DND-41 (cell line): ENCODE data around the gene MAGIX.

Experiments
- ATAC-seq: fragments of 200-7000 bp; cut with Tn5 transposase; 3 replicates; pipeline ENCODE4 v1.9.1; 2021; ENCODE audit warnings: low read depth; ENCODE audit not compliant: insufficient read depth
- DNase-seq: peaks from one replicate; pipeline ENCODE4 v3.0.0-alpha.2; 2020
- H2AFZ ChIP-seq: 2 replicates; pipeline ENCODE4 v1.6.0; 2012; ENCODE audit warnings: low read depth, low read length
- H3K27ac ChIP-seq: 2 replicates; pipeline ENCODE4 v1.5.1; 2012; ENCODE audit warnings: low read length, inconsistent platforms
- H3K27me3 ChIP-seq: fragments of 200-600 bp; sonication (generic); 2 replicates; pipeline ENCODE4 v1.6.0; 2012; ENCODE audit warnings: low read length, mild to moderate bottlenecking, inconsistent platforms; ENCODE audit not compliant: insufficient read depth, poor library complexity
- H3K36me3 ChIP-seq: 2 replicates; pipeline ENCODE4 v1.5.1; 2012; ENCODE audit warnings: low read length, inconsistent platforms; ENCODE audit not compliant: insufficient read depth
- H3K4me1 ChIP-seq: 2 replicates; pipeline ENCODE4 v1.5.1; 2012; ENCODE audit warnings: mild to moderate bottlenecking, low read length; ENCODE audit not compliant: insufficient read depth
- H3K4me2 ChIP-seq: 2 replicates; pipeline ENCODE4 v1.6.0; 2012; ENCODE audit warnings: mild to moderate bottlenecking, moderate library complexity, low read length, inconsistent platforms; ENCODE audit not compliant: insufficient read depth
- H3K4me3 ChIP-seq, 2 experiments: fragments of 200-600 bp in 1 of 2; shearing (Covaris generic) in 1 of 2; 2 replicates each; pipeline ENCODE4 v1.5.1; 2012 to 2016; ENCODE audit warnings: inconsistent platforms in 2 of 2, low read length in 2 of 2, mild to moderate bottlenecking in 2 of 2, low read depth in 1 of 2, moderate library complexity in 1 of 2
- H3K79me2 ChIP-seq: 2 replicates; pipeline ENCODE4 v1.6.0; 2012; ENCODE audit warnings: low read length, inconsistent platforms; ENCODE audit not compliant: insufficient read depth
- H3K9ac ChIP-seq: 2 replicates; pipeline ENCODE4 v1.6.0; 2012; ENCODE audit warnings: low read depth, mild to moderate bottlenecking, inconsistent platforms, low read length, moderate library complexity
- H3K9me3 ChIP-seq: 2 replicates; pipeline ENCODE4 v1.5.1; 2012; ENCODE audit warnings: low read length, moderate library complexity, mild to moderate bottlenecking, inconsistent platforms; ENCODE audit not compliant: insufficient read depth, severe bottlenecking
- H4K20me1 ChIP-seq: 2 replicates; pipeline ENCODE4 v1.6.0; 2012; ENCODE audit warnings: low read length; ENCODE audit not compliant: insufficient read depth
- EZH2 ChIP-seq: IDR thresholded peaks from 3 replicates; pipeline ENCODE4 v1.6.1; 2012; ENCODE audit warnings: borderline replicate concordance, low read depth, mild to moderate bottlenecking, moderate library complexity, low read length, inconsistent platforms; ENCODE audit not compliant: severe bottlenecking
- TF ChIP-seq, protein P1 (sequence below): IDR thresholded peaks from 2 replicates; pipeline ENCODE4 v1.5.1; 2012; ENCODE audit warnings: borderline replicate concordance, low read length, moderate library complexity, mild to moderate bottlenecking; ENCODE audit not compliant: poor library complexity, severe bottlenecking; ENCODE audit errors: extremely low read depth

Gene MAGIX

GRCh38 chrX:49166914-49167739 lies 4.6 kb downstream of the MAGIX start:
- H3K36me3 ChIP-seq: no peaks in the 10 kb centered on the region
- peak overlapping the region; percentile 88 for H3K27ac ChIP-seq
- peak overlapping the region; percentile 70 for H3K4me2 ChIP-seq
- no peaks in the 10 kb centered on the region for H3K27me3 ChIP-seq
- no peaks in the 10 kb centered on the region for H4K20me1 ChIP-seq
- no peaks in the 10 kb centered on the region for H3K9me3 ChIP-seq
- H3K79me2 ChIP-seq: no peaks in the 10 kb centered on the region
- H3K4me1 ChIP-seq: peaks cover 61% of the 10 kb centered on the region
- peak; percentile 77 for DNase-seq
- H3K4me3 ChIP-seq: peak overlapping the region in 1 of 2 experiments; percentile 55; a peak in 2 of 4 replicates
- 0 out of 2 replicates have a peak overlapping the region, but pooled peaks have one; percentile 1 for H2AFZ ChIP-seq
- H3K9ac ChIP-seq: peak overlapping the region; percentile 61
- ATAC-seq: peak; percentile 62
- TF ChIP-seq, protein P1, sequence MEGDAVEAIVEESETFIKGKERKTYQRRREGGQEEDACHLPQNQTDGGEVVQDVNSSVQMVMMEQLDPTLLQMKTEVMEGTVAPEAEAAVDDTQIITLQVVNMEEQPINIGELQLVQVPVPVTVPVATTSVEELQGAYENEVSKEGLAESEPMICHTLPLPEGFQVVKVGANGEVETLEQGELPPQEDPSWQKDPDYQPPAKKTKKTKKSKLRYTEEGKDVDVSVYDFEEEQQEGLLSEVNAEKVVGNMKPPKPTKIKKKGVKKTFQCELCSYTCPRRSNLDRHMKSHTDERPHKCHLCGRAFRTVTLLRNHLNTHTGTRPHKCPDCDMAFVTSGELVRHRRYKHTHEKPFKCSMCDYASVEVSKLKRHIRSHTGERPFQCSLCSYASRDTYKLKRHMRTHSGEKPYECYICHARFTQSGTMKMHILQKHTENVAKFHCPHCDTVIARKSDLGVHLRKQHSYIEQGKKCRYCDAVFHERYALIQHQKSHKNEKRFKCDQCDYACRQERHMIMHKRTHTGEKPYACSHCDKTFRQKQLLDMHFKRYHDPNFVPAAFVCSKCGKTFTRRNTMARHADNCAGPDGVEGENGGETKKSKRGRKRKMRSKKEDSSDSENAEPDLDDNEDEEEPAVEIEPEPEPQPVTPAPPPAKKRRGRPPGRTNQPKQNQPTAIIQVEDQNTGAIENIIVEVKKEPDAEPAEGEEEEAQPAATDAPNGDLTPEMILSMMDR: peak; percentile 6
- no peak for TF ChIP-seq EZH2

- Histone ChIP-seq H3K4me2 (peak overlapping the region; percentile 70), H3K36me3 (no peaks in the 10 kb centered on the region), H3K27ac (peak overlapping the region; percentile 88), H3K4me3 (peak overlapping the region in 1 of 2 experiments; percentile 55; a peak in 2 of 4 replicates), H3K9ac (peak overlapping the region; percentile 61), H3K79me2 (0 out of 2 replicates have a peak, but pooled peaks cover 1% of the 10 kb centered on the region), H3K27me3 (no peaks in the 10 kb centered on the region), H4K20me1 (no peaks in the 10 kb centered on the region), H2AFZ (no peak overlapping the region), H3K4me1 (peaks cover 66% of the 10 kb centered on the region), H3K9me3 (no peaks in the 10 kb centered on the region)
- DNase-seq (no peak), ATAC-seq (no peak)
- TF ChIP-seq, protein P1: no peak
- no peak for TF ChIP-seq EZH2
Measured at GRCh38 chrX:49167740-49168108, 5.2 kb downstream of the MAGIX start.

- Histone ChIP-seq H3K4me1 (peaks cover 37% of the 10 kb centered on the region), H3K9ac (peak within 1 kb of the TSS; percentile 72)
Measured at GRCh38 chrX:49171752-49172279, 9.3 kb downstream of the MAGIX start, which contains the start of gene PLP2. PLP2 (plus strand) TSS chrX:49171898; CDS start chrX:49172001, 103 bp downstream.

More at GRCh38 chrX:49171752-49172279, 9.3 kb downstream of the MAGIX start, which contains the start of gene PLP2:
- Histone ChIP-seq H3K27me3 (no peaks in the 10 kb centered on the region), H3K27ac (peak within 1 kb of the TSS; percentile 69), H3K79me2 (peaks cover 6% of the 10 kb centered on the region), H2AFZ (peak within 1 kb of the TSS; percentile 82), H3K36me3 (peaks cover 18% of the 10 kb centered on the region), H3K4me3 (peak within 1 kb of the TSS; percentile 29 to 74; a peak in 3 of 4 replicates), H4K20me1 (peaks cover 5% of the 10 kb centered on the region; the same call in 1 of the 2 replicates), H3K4me2 (peak within 1 kb of the TSS; percentile 93), H3K9me3 (no peaks in the 10 kb centered on the region)
- peak; percentile 60 for ATAC-seq
- peak; percentile 75 for DNase-seq
- TF ChIP-seq, protein P1: no peak
- no peak for TF ChIP-seq EZH2
